GM19193 (cell line): ENCODE measurements around the gene FRK.

Source experiments
- POLR2A ChIP-seq: IDR thresholded peaks from 4 replicates; pipeline ENCODE4 v1.6.1; 2011; ENCODE audit not compliant: insufficient read depth, insufficient read length; ENCODE audit errors: extremely low read depth

FRK gene

GRCh38 chr6:116022841-116023445 lies 37.7 kb downstream of the FRK start:
- no peak for TF ChIP-seq POLR2A

- TF ChIP-seq POLR2A = no peak
Observed at GRCh38 chr6:116020738-116021137, 40.0 kb downstream of the FRK start.

- TF ChIP-seq POLR2A = no peak
Observed at GRCh38 chr6:116019428-116019827, 41.3 kb downstream of the FRK start.

GRCh38 chr6:116018976-116019375 lies 41.7 kb downstream of the FRK start:
- no peak for TF ChIP-seq POLR2A

GRCh38 chr6:116017546-116018295 lies 43.0 kb downstream of the FRK start:
- no peak for TF ChIP-seq POLR2A

GRCh38 chr6:116016846-116017545 lies 43.7 kb downstream of the FRK start:
- no peak for TF ChIP-seq POLR2A

- TF ChIP-seq POLR2A = no peak
Observed at GRCh38 chr6:116015983-116016382, 44.7 kb downstream of the FRK start.

- TF ChIP-seq POLR2A = no peak
Observed at GRCh38 chr6:116015561-116015960, 45.1 kb downstream of the FRK start.

- no peak for TF ChIP-seq POLR2A
Observed at GRCh38 chr6:116012951-116013350, 47.7 kb downstream of the FRK start.

GRCh38 chr6:116012471-116012949 lies 48.2 kb downstream of the FRK start:
- TF ChIP-seq POLR2A = no peak

GRCh38 chr6:116011520-116011919 lies 49.2 kb downstream of the FRK start:
- TF ChIP-seq POLR2A = no peak

GRCh38 chr6:116010790-116011401 lies 49.8 kb downstream of the FRK start:
- TF ChIP-seq POLR2A = no peak

GRCh38 chr6:116010386-116010785 lies 50.3 kb downstream of the FRK start:
- no peak for TF ChIP-seq POLR2A

GRCh38 chr6:116008470-116009243 lies 52.0 kb downstream of the FRK start:
- no peak for TF ChIP-seq POLR2A
